Epidermal melanocyte (primary cell): Measurements from ENCODE around the gene XPO4.
"Not testable (repeated sequence)": the region's sequence is repeated elsewhere in the genome, so short reads cannot be mapped to it uniquely, and the experiment has no call there.

Experiments
- DNase-seq: peaks from one replicate; pipeline ENCODE4 v3.0.0; 2011; ENCODE audit warnings: low spot score; ENCODE audit not compliant: insufficient read length

Gene XPO4

GRCh38 chr13:20891034-20891433 is 11.5 kb downstream of the XPO4 start:
- no peak for DNase-seq

GRCh38 chr13:20890540-20890939 is 12.0 kb downstream of the XPO4 start:
- DNase-seq = not testable (repeated sequence)

DNA sequence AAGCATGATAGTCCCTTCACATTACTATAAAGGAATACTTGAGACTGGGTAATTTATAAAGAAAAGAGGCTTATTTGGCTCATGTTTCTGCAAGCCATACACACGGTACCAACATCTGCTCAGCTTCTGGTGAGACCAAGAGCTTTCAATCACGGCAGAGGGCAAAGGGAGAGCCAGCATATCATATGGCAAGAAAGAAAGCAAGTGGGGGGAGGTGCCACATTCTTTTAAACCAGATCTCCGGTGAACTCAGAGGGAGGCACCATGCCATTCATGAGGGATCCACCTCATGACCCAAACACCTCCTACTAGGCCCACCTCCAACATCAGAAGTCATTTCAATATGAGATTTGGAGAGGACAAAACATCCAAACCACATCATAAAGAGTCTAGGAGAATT is 20.3 kb downstream of the XPO4 start:
- DNase-seq = no peak

DNA sequence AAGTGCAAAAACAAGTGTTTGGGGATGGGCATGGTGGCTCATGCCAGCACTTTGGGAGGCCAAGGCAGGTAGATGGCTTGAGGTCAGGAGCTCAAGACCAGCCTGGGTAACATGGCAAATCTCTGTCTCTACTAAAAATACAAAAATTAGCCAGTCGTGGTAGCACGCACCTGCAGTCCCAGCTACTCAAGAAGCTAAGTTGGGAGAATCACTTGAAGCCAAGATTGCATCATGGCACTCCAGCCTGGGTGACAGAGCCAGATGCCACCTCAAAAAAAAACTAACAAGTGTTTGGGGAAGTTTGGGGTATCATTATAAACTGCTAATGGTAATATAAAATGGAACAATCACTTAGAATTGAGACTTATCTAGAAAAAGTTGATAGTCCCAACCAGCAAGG is 24.6 kb downstream of the XPO4 start:
- no peak for DNase-seq

GRCh38 chr13:20876802-20877201 is 25.7 kb downstream of the XPO4 start:
- not testable (repeated sequence) for DNase-seq

- not testable (repeated sequence) for DNase-seq
Measured at GRCh38 chr13:20874439-20874838, 28.1 kb downstream of the XPO4 start.

- DNase-seq = peak; percentile 11
Measured at GRCh38 chr13:20873348-20873747, 29.2 kb downstream of the XPO4 start.

- DNase-seq = no peak
Measured at GRCh38 chr13:20870829-20871228, 31.7 kb downstream of the XPO4 start.

DNA sequence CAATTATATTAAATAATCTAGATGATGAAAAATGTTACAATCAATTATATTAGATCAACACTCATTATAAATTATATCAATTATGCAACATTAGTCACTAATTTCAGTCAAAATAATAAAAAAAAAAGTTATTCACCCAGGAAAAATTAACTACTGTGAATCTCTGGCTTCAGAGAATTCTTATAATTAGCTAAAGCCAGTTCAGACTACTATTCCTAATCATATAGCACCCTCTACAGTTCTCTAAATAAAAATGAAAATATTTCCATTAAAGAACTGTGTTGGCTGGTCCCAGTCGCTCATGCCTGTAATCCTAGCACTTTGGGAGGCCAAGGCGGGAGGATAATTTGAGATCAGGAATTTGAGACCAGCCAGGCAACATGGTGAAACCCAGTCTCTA is 33.0 kb downstream of the XPO4 start:
- no peak for DNase-seq

GRCh38 chr13:20867408-20867807 is 35.1 kb downstream of the XPO4 start:
- DNase-seq = no peak

DNA sequence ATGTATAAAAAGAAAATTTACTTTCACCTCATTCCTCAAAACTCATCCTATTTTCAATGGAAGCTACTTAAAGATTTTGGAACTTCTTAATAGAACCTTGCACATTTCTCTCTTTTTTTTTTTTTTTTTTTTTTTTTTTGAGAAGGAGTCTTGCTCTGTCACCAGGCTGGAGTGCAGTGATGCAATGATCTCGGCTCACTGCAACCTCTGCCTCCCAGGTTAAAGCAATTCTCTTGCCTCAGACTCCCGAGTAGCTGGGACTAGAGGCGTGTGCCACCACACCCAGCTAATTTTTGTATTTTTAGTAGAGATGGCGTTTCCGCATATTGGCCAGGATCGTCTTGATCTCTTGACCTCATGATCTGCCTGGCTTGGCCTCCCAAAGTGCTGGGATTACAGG is 40.9 kb downstream of the XPO4 start:
- DNase-seq = not testable (repeated sequence)

GRCh38 chr13:20860844-20861243 is 41.7 kb downstream of the XPO4 start:
- no peak for DNase-seq

- DNase-seq = no peak
Measured at GRCh38 chr13:20856650-20857049, 45.9 kb downstream of the XPO4 start.

GRCh38 chr13:20851844-20852402 is 50.6 kb downstream of the XPO4 start:
- no peak for DNase-seq

DNA sequence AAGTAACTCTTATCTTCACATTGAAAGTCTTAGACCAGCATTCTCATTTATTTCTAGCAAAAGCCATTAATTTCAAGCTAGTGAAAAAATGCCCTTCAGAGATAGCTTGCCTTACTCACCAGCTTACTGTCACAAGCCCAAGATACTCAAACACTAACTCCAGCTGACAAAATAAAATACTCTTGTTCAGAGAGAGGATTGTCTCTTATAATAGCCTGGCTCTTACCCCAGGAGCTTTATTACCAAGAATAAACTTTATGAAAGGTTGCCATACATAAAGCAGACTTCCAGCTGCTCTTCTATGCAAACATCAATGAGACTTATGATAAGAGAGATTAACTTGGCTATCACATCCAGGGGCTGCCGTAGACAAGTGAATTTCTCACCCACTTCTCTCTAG is 53.6 kb downstream of the XPO4 start:
- DNase-seq = no peak

- DNase-seq = no peak
Measured at GRCh38 chr13:20848203-20848602, 54.3 kb downstream of the XPO4 start.

DNA sequence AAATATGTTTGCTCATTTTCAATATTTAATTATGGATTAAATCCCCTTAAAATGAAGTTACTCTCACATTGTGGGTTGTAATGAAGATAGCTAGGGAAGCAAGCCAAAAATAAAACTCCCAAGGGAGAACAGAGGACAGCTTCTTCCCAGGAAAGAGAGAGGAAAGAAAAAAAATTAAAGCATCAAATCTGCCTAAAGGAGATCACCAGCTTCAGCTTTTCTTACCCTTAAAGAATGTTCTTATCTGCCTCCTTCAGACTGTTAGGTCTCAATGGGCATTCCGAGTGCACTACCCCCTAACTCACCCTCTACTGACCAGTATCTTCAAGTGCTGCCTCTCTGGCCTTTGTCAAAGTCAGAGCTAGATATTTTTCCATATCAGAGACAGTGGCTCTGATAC is 55.2 kb downstream of the XPO4 start:
- DNase-seq = no peak

- no peak for DNase-seq
Measured at GRCh38 chr13:20843166-20843565, 59.4 kb downstream of the XPO4 start.

DNA sequence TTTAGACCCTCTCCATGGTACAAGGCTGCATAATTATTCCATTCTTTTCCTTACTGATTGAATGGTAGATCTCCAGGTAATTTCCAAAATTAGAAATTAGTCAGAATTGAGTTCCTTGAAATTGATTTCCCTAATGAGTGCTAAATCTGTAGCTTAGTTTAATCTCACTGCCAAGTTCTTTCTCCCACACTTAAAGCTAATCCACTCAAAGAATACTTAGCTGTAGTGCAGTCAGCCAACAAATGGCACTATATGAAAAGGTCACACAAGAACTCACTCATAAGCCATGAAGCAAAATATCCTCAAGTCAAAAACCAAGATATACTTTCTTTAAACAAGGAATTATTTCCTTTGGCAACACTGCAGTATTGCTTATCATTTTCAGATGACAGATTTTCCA is 62.0 kb downstream of the XPO4 start:
- no peak for DNase-seq

- DNase-seq = no peak
Measured at GRCh38 chr13:20833900-20834679, 68.5 kb downstream of the XPO4 start.

DNA sequence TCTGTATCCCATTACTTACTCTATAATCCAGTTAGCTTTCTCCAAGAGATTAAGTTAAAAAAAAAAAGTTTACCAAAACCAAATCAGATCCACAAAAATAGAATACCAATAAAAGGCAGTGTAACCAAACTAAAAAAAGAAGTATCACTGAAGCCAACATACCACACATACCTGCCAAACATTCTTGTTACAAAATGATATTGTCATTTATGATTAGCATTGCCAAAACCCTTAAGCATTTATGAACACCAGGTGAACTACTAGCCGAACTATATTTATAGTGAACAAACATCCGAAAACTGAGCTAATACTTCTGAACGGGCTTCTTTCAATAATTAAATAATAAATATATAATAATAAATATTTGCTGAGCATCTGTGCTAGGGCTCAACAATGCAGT is 69.7 kb downstream of the XPO4 start:
- DNase-seq = no peak

DNA sequence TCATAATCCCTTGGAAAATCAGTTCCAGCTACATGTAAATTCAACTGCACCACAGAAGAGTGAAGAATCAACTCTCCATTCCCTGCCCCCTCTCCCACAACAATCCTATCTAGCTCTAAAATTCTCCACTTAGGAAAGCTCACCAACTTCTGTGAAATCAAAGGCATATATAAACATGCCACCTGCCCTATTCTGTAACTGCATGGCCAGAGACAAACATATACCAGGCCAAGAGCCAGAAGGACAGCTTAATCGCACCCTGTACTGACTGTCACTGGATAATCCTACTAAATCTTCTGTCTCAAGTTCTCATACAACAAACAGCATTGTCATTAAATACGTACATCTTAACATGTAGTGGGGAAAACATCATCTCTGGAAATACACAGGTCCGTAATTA is 70.6 kb downstream of the XPO4 start:
- DNase-seq = no peak

- DNase-seq = no peak
Measured at GRCh38 chr13:20831254-20831653, 71.3 kb downstream of the XPO4 start.
